ENCODE measurements around the gene HNRNPDL.
"Not testable (repeated sequence)": the region's sequence is repeated elsewhere in the genome, so short reads cannot be mapped to it uniquely, and the experiment has no call there.

- TF ChIP-seq POLR2A (IDR thresholded peaks at IDR 0.05; ENCODE audit: low read depth); CTCF (IDR thresholded peaks at IDR 0.05): not testable (repeated sequence)
Observed at GRCh38 chr4:82475931-82476330, 45.7 kb upstream of the HNRNPDL start.

All from esophagus muscularis mucosa (tissue), 3 donors.